ENCODE data around the gene DCST1. TPM values are rescaled to one million over a fixed set of nuclear protein-coding genes. Genes with fewer than 3 reads are reported as not detected.

The DCST1 gene
- total and polyA plus RNA-seq, 2 of the 13 experiments (the other 11 are each of a cell fraction or from before 2014, with no cell fraction given) = 0.04 TPM; not detected in 1

DNA sequence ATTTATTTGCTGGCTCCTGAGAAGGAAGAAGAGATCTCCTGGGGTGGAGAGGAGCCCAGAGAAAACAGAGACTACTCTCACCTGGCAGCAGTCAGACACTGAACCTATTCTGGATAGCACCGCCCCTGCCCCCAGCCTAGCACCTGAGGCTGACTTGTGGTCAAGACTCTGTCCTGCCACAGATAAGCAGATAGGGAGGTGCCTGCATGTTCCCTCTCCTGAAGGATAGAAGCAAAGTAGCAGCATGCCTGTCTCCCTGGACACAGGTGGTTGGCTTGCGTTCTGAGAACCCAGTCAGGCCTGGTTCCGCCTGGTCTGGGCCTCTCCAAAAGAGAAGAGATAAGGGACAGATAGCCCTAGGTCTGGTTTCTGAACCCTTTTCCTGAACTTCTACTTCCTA is 43.7 kb downstream of the DCST1 start:
- FAIRE-seq (no peak), ATAC-seq (no peak), DNase-seq (ENCODE audit: low spot score) (no peak)
- Histone ChIP-seq H4K20me1 (ENCODE audit: insufficient read depth, low read length) (peaks cover 4% of the 10 kb centered on the region; the same call in 1 of the 2 replicates), H3K4me2 (ENCODE audit: low read depth, low read length) (no peak overlapping the region), H3K4me1 (ENCODE audit: insufficient read depth, low read length) (peaks cover 46% of the 10 kb centered on the region), H3K4me3 (replicated peaks in 1 of 3; ENCODE audit: insufficient read depth in 1 of 3, low read depth in 2 of 3, low read length in 3 of 3) (no peak overlapping the region), H2AFZ (ENCODE audit: low read length) (no peak overlapping the region), H3K79me2 (ENCODE audit: insufficient read depth, low read length) (no peaks in the 10 kb centered on the region), H3K27ac (ENCODE audit: extremely low read length, insufficient read depth, low read length) (no peak overlapping the region), H3K9me3 (ENCODE audit: low read length) (no peaks in the 10 kb centered on the region), H3K27me3 (ENCODE audit: control insufficient read depth in 1 of 2, insufficient read depth in 2 of 2, low read length in 2 of 2) (peaks cover 23 to 92% of the 10 kb centered on the region in 2 experiments), H3K36me3 (replicated peaks in 1 of 2; ENCODE audit: control insufficient read depth in 1 of 2, insufficient read depth in 2 of 2, low read length in 2 of 2) (no peaks in the 10 kb centered on the region), H3K9ac (ENCODE audit: insufficient read depth, low read depth, low read length) (no peak overlapping the region)
- POLR2A ChIA-PET = no interaction called here
- TF ChIP-seq, protein P1, sequence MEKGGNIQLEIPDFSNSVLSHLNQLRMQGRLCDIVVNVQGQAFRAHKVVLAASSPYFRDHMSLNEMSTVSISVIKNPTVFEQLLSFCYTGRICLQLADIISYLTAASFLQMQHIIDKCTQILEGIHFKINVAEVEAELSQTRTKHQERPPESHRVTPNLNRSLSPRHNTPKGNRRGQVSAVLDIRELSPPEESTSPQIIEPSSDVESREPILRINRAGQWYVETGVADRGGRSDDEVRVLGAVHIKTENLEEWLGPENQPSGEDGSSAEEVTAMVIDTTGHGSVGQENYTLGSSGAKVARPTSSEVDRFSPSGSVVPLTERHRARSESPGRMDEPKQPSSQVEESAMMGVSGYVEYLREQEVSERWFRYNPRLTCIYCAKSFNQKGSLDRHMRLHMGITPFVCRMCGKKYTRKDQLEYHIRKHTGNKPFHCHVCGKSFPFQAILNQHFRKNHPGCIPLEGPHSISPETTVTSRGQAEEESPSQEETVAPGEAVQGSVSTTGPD (CRISPR knock-in tag; IDR thresholded peaks at IDR 0.05) = no peak
- TF ChIP-seq GABPA (IDR thresholded peaks at IDR 0.05; ENCODE audit: low read depth, low read length) = no peak
- TF ChIP-seq GABPA (CRISPR knock-in tag; IDR thresholded peaks at IDR 0.05; ENCODE audit: low read depth) = no peak
- TF ChIP-seq PHF20 (CRISPR knock-in tag; IDR thresholded peaks at IDR 0.05) = no peak
- no peak for TF ChIP-seq ZNF3 (CRISPR knock-in tag; IDR thresholded peaks at IDR 0.05)
- TF ChIP-seq, protein P2, sequence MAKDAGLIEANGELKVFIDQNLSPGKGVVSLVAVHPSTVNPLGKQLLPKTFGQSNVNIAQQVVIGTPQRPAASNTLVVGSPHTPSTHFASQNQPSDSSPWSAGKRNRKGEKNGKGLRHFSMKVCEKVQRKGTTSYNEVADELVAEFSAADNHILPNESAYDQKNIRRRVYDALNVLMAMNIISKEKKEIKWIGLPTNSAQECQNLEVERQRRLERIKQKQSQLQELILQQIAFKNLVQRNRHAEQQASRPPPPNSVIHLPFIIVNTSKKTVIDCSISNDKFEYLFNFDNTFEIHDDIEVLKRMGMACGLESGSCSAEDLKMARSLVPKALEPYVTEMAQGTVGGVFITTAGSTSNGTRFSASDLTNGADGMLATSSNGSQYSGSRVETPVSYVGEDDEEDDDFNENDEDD (CRISPR knock-in tag; IDR thresholded peaks at IDR 0.05; ENCODE audit: borderline replicate concordance) = no peak
- no peak for TF ChIP-seq ZNF562 (CRISPR knock-in tag; IDR thresholded peaks at IDR 0.05; ENCODE audit: borderline replicate concordance)
- TF ChIP-seq TAF15 (IDR thresholded peaks at IDR 0.05; ENCODE audit: low read depth, low read length, poor library complexity, severe bottlenecking) = no peak
- no peak for TF ChIP-seq SMAD1 (CRISPR knock-in tag; IDR thresholded peaks at IDR 0.05; ENCODE audit: borderline replicate concordance, low read depth)
- TF ChIP-seq REPIN1 (CRISPR knock-in tag; IDR thresholded peaks at IDR 0.05; ENCODE audit: borderline replicate concordance, low read depth) = no peak
- TF ChIP-seq ZNF253 (CRISPR knock-in tag; IDR thresholded peaks at IDR 0.05; ENCODE audit: borderline replicate concordance) = no peak
- BruUV-seq (replicated peaks) = no TSS peak
- 0% methylated on average over 2 of the region's 3 CpGs for WGBS (ENCODE audit: low lambda C conversion rate)
- in situ Hi-C loops (cut with HindIII; ENCODE audit: extremely low pct_ligation_motif_present, low pct_unique_long_range_greater_than_20kb) = no loop called here
- CTCF ChIA-PET (ENCODE audit: low intra/inter-chr PET ratio, low total read pairs) = no interaction called here
- intact Hi-C loops (cut with micrococcal nuclease; ENCODE audit: unreplicated experiment) = no loop called here
